HEK293 (cell line): ENCODE data around the gene TUFM.

ENCODE experiments used
- CTCF ChIA-PET: fragments of 350-600 bp; formaldehyde crosslinking; extraction: SDS; loops from one replicate; lab custom pipeline; 2021; ENCODE audit warnings: antibody characterized with exemption; lab: Yijun Ruan, JAX
- POLR2A ChIA-PET: fragments of 300-600 bp; formaldehyde crosslinking; extraction: SDS; loops from one replicate; lab custom pipeline; 2020; ENCODE audit warnings: antibody characterized with exemption, inconsistent platforms; lab: Yijun Ruan, JAX
- H3K27ac ChIP-seq: fragments of 200-500 bp; sonication (Bioruptor generic); 2 replicates; pipeline ENCODE4 v1.5.1; 2014; ENCODE audit warnings: low read depth, low read length, control low read depth, inconsistent platforms; ENCODE audit errors: extremely low read depth
- H3K36me3 ChIP-seq, 2 experiments: fragments of 200-500 bp in 1 of 2; sonication (Bioruptor generic) in 1 of 2; 1 replicate in 1 of 2; 2 replicates in 1 of 2; pipeline ENCODE4 v1.5.1; 2014 to 2017; ENCODE audit warnings: inconsistent platforms in 2 of 2, low read length in 2 of 2; ENCODE audit not compliant: control insufficient read depth in 2 of 2, insufficient read depth in 1 of 2
- H3K4me1 ChIP-seq: fragments of 200-500 bp; sonication (Bioruptor generic); 2 replicates; pipeline ENCODE4 v1.5.1; 2014; ENCODE audit warnings: mild to moderate bottlenecking, low read length, inconsistent platforms; ENCODE audit not compliant: control insufficient read depth, insufficient read depth
- H3K4me3 ChIP-seq: 2 replicates; pipeline ENCODE4 v1.5.1; 2011; ENCODE audit warnings: low read depth, mild to moderate bottlenecking, control low read depth, low read length, moderate library complexity
- H3K9me3 ChIP-seq: fragments of 200-500 bp; sonication (Bioruptor generic); 2 replicates; pipeline ENCODE4 v1.5.1; 2014; ENCODE audit warnings: low read depth, low read length, inconsistent platforms; ENCODE audit not compliant: control insufficient read depth, insufficient read depth
- BCL11A ChIP-seq: fragments of 450-650 bp; formaldehyde crosslinking; IDR thresholded peaks from 2 replicates; pipeline ENCODE4 v1.5.1; 2016; ENCODE audit warnings: low read depth, missing biosample characterization, missing genetic modification characterization
- CTCF ChIP-seq: fragments of 450-650 bp; formaldehyde crosslinking; IDR thresholded peaks from 2 replicates; pipeline ENCODE4 v1.5.1; 2016; ENCODE audit warnings: missing biosample characterization, missing genetic modification characterization
- GLIS1 ChIP-seq: fragments of 450-650 bp; formaldehyde crosslinking; IDR thresholded peaks from 2 replicates; pipeline ENCODE4 v1.5.1; 2016; ENCODE audit warnings: missing biosample characterization, missing genetic modification characterization
- GLIS2 ChIP-seq: fragments of 450-650 bp; formaldehyde crosslinking; IDR thresholded peaks from 2 replicates; pipeline ENCODE4 v1.5.1; 2016; ENCODE audit warnings: missing biosample characterization, missing genetic modification characterization
- HIC1 ChIP-seq: fragments of 450-650 bp; formaldehyde crosslinking; IDR thresholded peaks from 2 replicates; pipeline ENCODE4 v1.5.1; 2016; ENCODE audit warnings: missing biosample characterization, missing genetic modification characterization
- KLF1 ChIP-seq: fragments of 450-650 bp; formaldehyde crosslinking; IDR thresholded peaks from 2 replicates; pipeline ENCODE4 v1.5.1; 2016; ENCODE audit warnings: missing biosample characterization, missing genetic modification characterization
- PBX3 ChIP-seq: sonication (generic); formaldehyde crosslinking; IDR thresholded peaks from 2 replicates; pipeline ENCODE4 v1.8.1; 2022; ENCODE audit warnings: mild to moderate bottlenecking, moderate library complexity, missing genetic modification reagents
- PRDM10 ChIP-seq: fragments of 450-650 bp; formaldehyde crosslinking; IDR thresholded peaks from 2 replicates; pipeline ENCODE4 v1.5.1; 2016; ENCODE audit warnings: missing biosample characterization, missing genetic modification characterization
- YY1 ChIP-seq: fragments of 450-650 bp; formaldehyde crosslinking; IDR thresholded peaks from 2 replicates; pipeline ENCODE4 v1.5.1; 2018; ENCODE audit warnings: missing biosample characterization, missing genetic modification characterization
- YY2 ChIP-seq: fragments of 450-650 bp; formaldehyde crosslinking; IDR thresholded peaks from 2 replicates; pipeline ENCODE4 v1.5.1; 2016; ENCODE audit warnings: missing biosample characterization, missing genetic modification characterization
- ZBTB48 ChIP-seq: fragments of 450-650 bp; formaldehyde crosslinking; IDR thresholded peaks from 2 replicates; pipeline ENCODE4 v1.5.1; 2016; ENCODE audit warnings: missing biosample characterization, missing genetic modification characterization
- ZBTB49 ChIP-seq: fragments of 450-650 bp; formaldehyde crosslinking; IDR thresholded peaks from 2 replicates; pipeline ENCODE4 v1.5.1; 2016; ENCODE audit warnings: missing biosample characterization, missing genetic modification characterization, low read depth
- ZNF2 ChIP-seq: fragments of 450-650 bp; formaldehyde crosslinking; IDR thresholded peaks from 2 replicates; pipeline ENCODE4 v1.5.1; 2016; ENCODE audit warnings: missing biosample characterization, missing genetic modification characterization
- ZNF335 ChIP-seq: fragments of 450-650 bp; formaldehyde crosslinking; conservative IDR thresholded peaks from 2 replicates; pipeline ENCODE4 v1.5.1; 2016; ENCODE audit warnings: missing biosample characterization, missing genetic modification characterization
- ZNF350 ChIP-seq: fragments of 450-650 bp; formaldehyde crosslinking; IDR thresholded peaks from 2 replicates; pipeline ENCODE4 v1.5.0; 2017; ENCODE audit warnings: missing biosample characterization, mild to moderate bottlenecking, missing genetic modification characterization
- ZNF366 ChIP-seq: fragments of 450-650 bp; formaldehyde crosslinking; conservative IDR thresholded peaks from 2 replicates; pipeline ENCODE4 v1.5.1; 2016; ENCODE audit warnings: missing biosample characterization, missing genetic modification characterization
- ZNF391 ChIP-seq: fragments of 450-650 bp; formaldehyde crosslinking; IDR thresholded peaks from 2 replicates; pipeline ENCODE4 v1.5.1; 2016; ENCODE audit warnings: low read depth, missing biosample characterization, missing genetic modification characterization, borderline replicate concordance
- ZNF416 ChIP-seq: fragments of 450-650 bp; formaldehyde crosslinking; IDR thresholded peaks from 2 replicates; pipeline ENCODE4 v1.5.1; 2016; ENCODE audit warnings: missing biosample characterization, missing genetic modification characterization
- ZNF426 ChIP-seq: fragments of 450-650 bp; formaldehyde crosslinking; IDR thresholded peaks from 2 replicates; pipeline ENCODE4 v1.5.1; 2017; ENCODE audit warnings: missing biosample characterization, missing genetic modification characterization, mild to moderate bottlenecking, inconsistent platforms, moderate library complexity
- ZNF580 ChIP-seq: fragments of 450-650 bp; formaldehyde crosslinking; IDR thresholded peaks from 2 replicates; pipeline ENCODE4 v1.5.1; 2016; ENCODE audit warnings: missing biosample characterization, missing genetic modification characterization
- ZNF701 ChIP-seq: fragments of 450-650 bp; formaldehyde crosslinking; IDR thresholded peaks from 2 replicates; pipeline ENCODE4 v1.5.1; 2016; ENCODE audit warnings: missing biosample characterization, missing genetic modification characterization
- ZNF777 ChIP-seq: fragments of 450-650 bp; formaldehyde crosslinking; IDR thresholded peaks from 2 replicates; pipeline ENCODE4 v1.5.1; 2017; ENCODE audit warnings: missing biosample characterization, missing genetic modification characterization, borderline replicate concordance
- ZSCAN30 ChIP-seq: fragments of 450-650 bp; IDR thresholded peaks from 2 replicates; pipeline ENCODE4 v1.5.1; 2018; ENCODE audit warnings: missing biosample characterization, mild to moderate bottlenecking, missing genetic modification characterization, moderate library complexity

The TUFM gene

GRCh38 chr16:28823873-28824716 is 22.1 kb downstream of the TUFM start (continued):
- no peak for TF ChIP-seq GLIS1 (tag by site-specific recombination)
- no peak for TF ChIP-seq HIC1
- TF ChIP-seq ZNF416 = no peak
- TF ChIP-seq ZNF701 (tag by site-specific recombination) = no peak
- no peak for TF ChIP-seq ZNF350
- no peak for TF ChIP-seq ZBTB49 (tag by site-specific recombination)
- no peak for TF ChIP-seq ZNF426 (tag by site-specific recombination)
- peak; percentile 100 for TF ChIP-seq ZNF366 (tag by site-specific recombination)
- peak; percentile 37 for TF ChIP-seq PRDM10

GRCh38 chr16:28823291-28823872 is 22.8 kb downstream of the TUFM start:
- Histone ChIP-seq H3K36me3 (peaks cover 34 to 41% of the 10 kb centered on the region in 2 experiments), H3K4me1 (peaks cover 6% of the 10 kb centered on the region; the same call in 1 of the 2 replicates), H3K4me3 (peak overlapping the region; percentile 89), H3K9me3 (no peaks in the 10 kb centered on the region), H3K27ac (peak overlapping the region; percentile 99)
- ChIA-PET CTCF (interaction anchor here (0.6 kb wide), 1 partner anchor 10 kb away, joined by 3 read pairs; no protein-coding TSS in a partner anchor), POLR2A (interaction anchor here (0.6 to 4.0 kb wide), 15 partner anchors 8 to 150 kb away, joined by 3 to 39 read pairs (median 5); partner anchors contain the start of genes NFATC2IP, SH2B1 and TUFM)
- TF ChIP-seq YY2 (tag by site-specific recombination) = peak; percentile 45; the same call in 1 of the 2 replicates
- TF ChIP-seq ZNF2 (tag by site-specific recombination) = peak; percentile 30; the same call in 1 of the 2 replicates
- peak; percentile 73; the same call in 1 of the 2 replicates for TF ChIP-seq ZSCAN30 (tag by site-specific recombination)
- TF ChIP-seq ZBTB48 = peak; percentile 78; the same call in 1 of the 2 replicates
- TF ChIP-seq CTCF (tag by site-specific recombination) = no peak
- TF ChIP-seq ZNF335 (tag by site-specific recombination) = peak; percentile 81
- peak; percentile 90 for TF ChIP-seq GLIS2 (tag by site-specific recombination)
- peak; percentile 10; the same call in 1 of the 2 replicates for TF ChIP-seq ZNF580 (tag by site-specific recombination)
- 0 out of 2 replicates have a peak, but pooled peaks have one; percentile 21 for TF ChIP-seq ZNF391 (tag by site-specific recombination)
- TF ChIP-seq YY1 (tag by site-specific recombination) = peak; percentile 30; the same call in 1 of the 2 replicates
- TF ChIP-seq PBX3 = peak; percentile 25; the same call in 1 of the 2 replicates
- no peak for TF ChIP-seq KLF1 (tag by site-specific recombination)
- TF ChIP-seq ZNF777 (tag by site-specific recombination) = 0 out of 2 replicates have a peak, but pooled peaks have one; percentile 27
- no peak for TF ChIP-seq BCL11A (tag by site-specific recombination)
